ENCODE results near the gene CEBPG.

- TF ChIP-seq POLR2A (IDR thresholded peaks at IDR 0.05), result no peak
- TF ChIP-seq CTCF (IDR thresholded peaks at IDR 0.05), result no peak
Measured at GRCh38 chr19:33403221-33403972, 29.9 kb downstream of the CEBPG start.

All from esophagus squamous epithelium (tissue), 4 donors.